Left lung (tissue), 10 donors: Measurements from ENCODE around the gene NDUFC2. TPM values are rescaled to one million over a fixed set of nuclear protein-coding genes. Genes with fewer than 3 reads are reported as not detected.
"Not testable (repeated sequence)": the region's sequence is repeated elsewhere in the genome, so short reads cannot be mapped to it uniquely, and the experiment has no call there.

Experiments used
- ATAC-seq: fragments of 200-7000 bp; cut with Tn5 transposase; one replicate; pipeline ENCODE4 v1.9.1; 2020; ENCODE audit warnings: moderate library complexity
- DNase-seq, 4 donors: peaks; one replicate each; pipeline ENCODE4 v3.0.0-alpha.2; 2013 to 2020
- H3K27ac ChIP-seq, 2 donors: fragments of 200-600 bp; sonication (generic) in 1 of 2; one replicate each; pipeline versions ENCODE4 v1.5.0 to v1.8.0; 2020 to 2021
- H3K27me3 ChIP-seq, 2 donors: fragments of 200-600 bp; sonication (generic) in 1 of 2; one replicate each; pipeline versions ENCODE4 v1.5.0 to v1.8.0; 2020 to 2021
- H3K36me3 ChIP-seq, 2 donors: fragments of 200-600 bp; sonication (generic) in 1 of 2; one replicate each; pipeline versions ENCODE4 v1.5.0 to v1.8.0; 2020 to 2021
- H3K4me1 ChIP-seq, 2 donors: fragments of 200-600 bp; one replicate each; pipeline ENCODE4 v1.8.0; 2021
- H3K4me3 ChIP-seq, 2 donors: fragments of 200-600 bp; sonication (generic) in 1 of 2; one replicate each; pipeline versions ENCODE4 v1.5.0 to v1.8.0; 2020 to 2021; ENCODE audit warnings: mild to moderate bottlenecking in 1 of 2
- H3K9me3 ChIP-seq, 2 donors: fragments of 200-600 bp; sonication (generic) in 1 of 2; one replicate each; pipeline versions ENCODE4 v1.5.0 to v1.8.0; 2020 to 2021
- intact Hi-C, 2 donors: fragments of 100-400 bp; cut with DNase I; formaldehyde crosslinking; loops; one replicate each; pipeline versions ENCODE4 v1.11.2 to v1.14.2; 2022
- polyA plus RNA-seq, 6 donors: library from polyadenylated mRNA; unstranded; fragments of 120-200 nt; gene quantifications; one replicate each; pipeline ENCODE4 v1.2.1, GENCODE V29; 2013; ENCODE audit not compliant: insufficient read length in 6 of 6
- total RNA-seq, 2 donors: library from RNA; stranded (reverse); fragmentation: NEBNext Ultra II Directional; extraction: Animal tissue kit (Norgen Biotek cat#: 25700); gene quantifications; one replicate each; pipeline ENCODE4 v1.2.1, GENCODE V29; 2021
- TF ChIP-seq, protein P1 (sequence below), 2 donors: fragments of 200-600 bp; sonication (generic) in 1 of 2; IDR thresholded peaks; one replicate each; pipeline versions ENCODE4 v1.5.0 to v1.8.0; 2021; ENCODE audit warnings: antibody characterized with exemption in 2 of 2
- donor health status: DM: no; HTN: yes; CAD: no.
- donor health status: DM: no; HTN: no; CAD: no.

NDUFC2 gene
- total and polyA plus RNA-seq, 8 donors = 120 to 224 (median 146) TPM

DNA sequence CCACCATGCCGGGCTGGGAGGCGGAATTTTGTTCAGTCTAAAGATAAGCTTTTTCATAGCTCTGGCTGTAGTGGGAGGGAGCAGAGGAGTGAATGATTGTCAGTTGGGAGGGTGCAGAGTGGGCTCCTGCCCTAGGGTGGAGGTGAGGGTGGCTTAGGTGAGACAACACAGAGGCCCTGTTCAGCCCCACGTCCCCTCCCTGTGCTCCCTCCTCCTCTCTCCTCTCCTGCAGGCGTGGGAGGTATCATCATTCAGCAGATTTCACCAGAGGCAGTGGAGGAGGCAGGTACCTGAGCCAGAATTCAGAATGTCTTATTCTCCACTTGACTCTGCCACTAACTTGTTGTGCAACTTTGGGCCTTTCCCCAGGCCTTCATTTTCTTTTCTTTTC is 17.7 kb downstream of the NDUFC2 start:
- peak; percentile 42 for ATAC-seq
- Histone ChIP-seq H3K36me3 (no peaks in the 10 kb centered on the region), H3K4me1 (peaks cover 0 to 7% of the 10 kb centered on the region in 2 donors), H3K9me3 (no peaks in the 10 kb centered on the region), H3K27me3 (no peaks in the 10 kb centered on the region), H3K4me3 (no peak overlapping the region), H3K27ac (no peak overlapping the region)
- no peak for DNase-seq
- TF ChIP-seq, protein P1, sequence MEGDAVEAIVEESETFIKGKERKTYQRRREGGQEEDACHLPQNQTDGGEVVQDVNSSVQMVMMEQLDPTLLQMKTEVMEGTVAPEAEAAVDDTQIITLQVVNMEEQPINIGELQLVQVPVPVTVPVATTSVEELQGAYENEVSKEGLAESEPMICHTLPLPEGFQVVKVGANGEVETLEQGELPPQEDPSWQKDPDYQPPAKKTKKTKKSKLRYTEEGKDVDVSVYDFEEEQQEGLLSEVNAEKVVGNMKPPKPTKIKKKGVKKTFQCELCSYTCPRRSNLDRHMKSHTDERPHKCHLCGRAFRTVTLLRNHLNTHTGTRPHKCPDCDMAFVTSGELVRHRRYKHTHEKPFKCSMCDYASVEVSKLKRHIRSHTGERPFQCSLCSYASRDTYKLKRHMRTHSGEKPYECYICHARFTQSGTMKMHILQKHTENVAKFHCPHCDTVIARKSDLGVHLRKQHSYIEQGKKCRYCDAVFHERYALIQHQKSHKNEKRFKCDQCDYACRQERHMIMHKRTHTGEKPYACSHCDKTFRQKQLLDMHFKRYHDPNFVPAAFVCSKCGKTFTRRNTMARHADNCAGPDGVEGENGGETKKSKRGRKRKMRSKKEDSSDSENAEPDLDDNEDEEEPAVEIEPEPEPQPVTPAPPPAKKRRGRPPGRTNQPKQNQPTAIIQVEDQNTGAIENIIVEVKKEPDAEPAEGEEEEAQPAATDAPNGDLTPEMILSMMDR (IDR thresholded peaks at IDR 0.05) = no peak
- intact Hi-C loops = no loop called here

DNA sequence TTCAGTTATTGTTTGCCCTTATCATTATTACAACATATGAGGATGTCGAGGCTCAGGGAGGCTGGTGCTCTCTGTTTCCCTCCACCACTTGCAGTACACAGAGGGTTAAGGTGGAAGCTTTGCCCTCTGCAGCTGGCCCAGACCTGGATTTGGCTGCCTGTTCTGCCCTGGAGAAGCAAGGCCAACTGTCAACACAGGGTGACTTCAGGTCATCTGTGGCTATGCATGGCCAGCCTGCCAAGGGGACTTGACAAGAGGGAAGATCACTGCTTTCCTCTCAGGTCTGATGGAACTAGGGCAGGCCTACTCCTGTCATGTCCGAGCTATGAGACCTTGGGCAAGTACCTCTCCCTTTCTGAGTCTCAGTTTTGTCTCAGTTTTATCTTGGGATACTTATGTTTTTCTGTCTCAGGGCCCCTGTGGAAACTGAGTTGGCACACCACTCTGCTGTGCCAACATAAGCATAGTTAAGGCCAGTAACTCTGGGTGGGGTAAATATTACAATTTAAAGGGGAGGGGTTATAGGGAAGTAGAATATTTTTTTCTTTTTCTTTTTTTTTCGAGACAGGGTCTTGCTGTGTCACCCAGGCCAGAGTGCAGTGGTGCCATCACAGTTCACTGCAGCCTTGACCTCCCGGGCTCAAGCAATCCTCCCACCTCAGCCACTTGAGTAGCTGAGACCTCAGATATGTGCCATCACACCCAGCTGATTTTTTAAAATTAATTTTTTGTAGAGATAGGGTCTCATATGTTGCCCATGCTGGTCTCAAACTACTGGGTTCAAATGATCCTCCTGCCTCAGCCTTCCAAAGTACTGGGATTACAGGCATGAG is 18.4 kb downstream of the NDUFC2 start:
- intact Hi-C loops = no loop called here
- TF ChIP-seq, protein P1 (IDR thresholded peaks at IDR 0.05) = no peak
- Histone ChIP-seq H3K36me3 (no peaks in the 10 kb centered on the region), H3K9me3 (no peaks in the 10 kb centered on the region), H3K4me3 (no peak overlapping the region), H3K27ac (no peak overlapping the region), H3K4me1 (peaks cover 0 to 7% of the 10 kb centered on the region in 2 donors), H3K27me3 (no peaks in the 10 kb centered on the region)
- ATAC-seq (peak; percentile 33), DNase-seq (no peak)

DNA sequence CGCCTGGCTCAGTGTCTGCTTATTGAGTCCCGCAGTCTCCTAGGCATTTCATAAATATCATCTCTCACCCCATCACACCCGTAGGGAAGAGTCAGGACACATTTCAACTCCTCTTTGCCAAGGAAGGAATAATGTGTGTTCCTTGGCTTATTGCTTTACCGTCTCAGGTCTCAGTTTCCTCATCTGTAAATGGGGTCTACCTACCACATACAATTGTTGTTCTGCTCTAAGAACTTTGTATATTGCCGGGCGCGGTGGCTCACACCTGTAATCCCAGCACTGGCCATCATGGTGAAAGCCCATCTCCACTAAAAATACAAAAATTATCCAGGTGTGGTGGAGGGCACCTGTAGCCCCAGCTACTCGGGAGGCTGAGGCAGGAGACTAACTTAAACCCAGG is 19.1 kb downstream of the NDUFC2 start:
- TF ChIP-seq, protein P1 (IDR thresholded peaks at IDR 0.05) = no peak
- H3K4me1 ChIP-seq = peaks cover 0 to 7% of the 10 kb centered on the region in 2 donors
- intact Hi-C loops = no loop called here
- no peaks in the 10 kb centered on the region for H3K9me3 ChIP-seq
- H3K4me3 ChIP-seq = no peak overlapping the region
- no peaks in the 10 kb centered on the region for H3K27me3 ChIP-seq
- no peak for DNase-seq
- H3K36me3 ChIP-seq = no peaks in the 10 kb centered on the region
- H3K27ac ChIP-seq = no peak overlapping the region
- ATAC-seq = no peak

DNA sequence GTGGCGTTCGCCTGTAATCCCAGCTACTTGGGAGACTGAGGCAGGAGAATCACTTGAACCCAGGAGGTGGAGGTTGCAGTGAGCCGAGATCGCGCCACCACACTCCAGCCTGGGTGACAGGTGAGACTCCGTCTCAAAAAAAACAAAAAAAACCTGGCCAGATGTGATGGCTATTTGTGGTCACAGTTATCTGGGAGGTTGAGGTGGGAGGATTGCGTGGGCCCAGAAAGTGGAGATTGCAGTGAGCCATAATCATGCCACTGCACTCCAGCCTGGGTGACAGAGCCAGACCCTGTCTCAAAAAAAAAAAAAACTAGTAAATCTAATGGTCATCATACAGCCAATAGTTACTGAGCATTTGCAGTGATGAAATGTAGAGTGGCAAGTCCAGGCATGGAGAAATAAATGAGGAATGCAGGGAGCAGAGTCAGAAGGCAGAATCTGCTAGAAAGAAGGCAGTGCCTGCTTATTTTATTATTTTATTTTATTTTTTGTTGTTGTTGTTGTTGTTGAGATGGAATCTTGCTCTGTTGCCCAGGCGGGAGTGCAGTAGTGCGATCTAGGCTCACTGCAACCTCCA is 19.8 kb downstream of the NDUFC2 start:
- H3K27ac ChIP-seq, H3K4me1 ChIP-seq, H3K4me3 ChIP-seq, H3K36me3 ChIP-seq, DNase-seq, H3K27me3 ChIP-seq, H3K9me3 ChIP-seq, ATAC-seq, intact Hi-C loops: not testable (repeated sequence)

DNA sequence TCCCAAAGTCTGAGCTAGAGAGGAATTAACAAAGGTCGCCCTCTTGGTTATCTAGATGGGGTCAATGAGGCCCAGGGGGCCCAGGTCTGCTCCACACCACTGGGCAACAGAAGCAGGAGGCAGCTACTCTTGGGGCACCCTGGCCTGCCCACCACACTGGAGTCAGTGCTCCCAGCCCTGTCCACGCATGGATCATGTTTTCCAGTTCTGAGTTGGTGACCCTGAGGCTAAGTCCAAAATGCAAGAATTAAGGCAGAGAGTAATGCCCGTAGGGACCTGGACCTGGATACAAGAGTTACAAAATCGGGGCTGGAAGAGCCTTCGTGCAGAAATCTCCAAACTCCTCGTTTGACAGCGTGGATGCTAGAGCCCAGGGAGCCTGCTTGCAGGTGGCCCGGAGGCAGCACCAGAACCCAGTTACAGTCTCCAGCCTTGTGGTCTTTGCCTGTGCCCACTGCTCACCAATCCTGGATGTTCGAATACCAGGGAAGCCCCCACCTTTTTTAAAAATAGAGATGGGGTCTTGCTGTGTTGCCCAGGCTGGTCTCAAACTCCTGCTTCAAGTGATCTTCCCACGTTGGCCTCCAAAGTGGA is 22.1 kb downstream of the NDUFC2 start:
- no peak overlapping the region for H3K27ac ChIP-seq
- intact Hi-C loops = no loop called here
- no peaks in the 10 kb centered on the region for H3K27me3 ChIP-seq
- no peak overlapping the region for H3K4me3 ChIP-seq
- H3K9me3 ChIP-seq = no peaks in the 10 kb centered on the region
- no peaks in the 10 kb centered on the region for H3K36me3 ChIP-seq
- ATAC-seq (no peak), DNase-seq (no peak)
- peaks cover 0 to 7% of the 10 kb centered on the region in 2 donors for H3K4me1 ChIP-seq
- TF ChIP-seq, protein P1 (IDR thresholded peaks at IDR 0.05) = no peak
